Raji (cell line): ENCODE results near the gene PCNX1.

ENCODE experiments used
- POLR2A ChIP-seq: IDR thresholded peaks from 2 replicates; pipeline ENCODE4 v1.6.1; 2011; ENCODE audit warnings: low read depth, low read length, control low read depth; ENCODE audit not compliant: insufficient read depth

The PCNX1 gene

GRCh38 chr14:70972107-70972976 is 65.1 kb downstream of the PCNX1 start:
- no peak for TF ChIP-seq POLR2A

- TF ChIP-seq POLR2A = no peak
Measured at GRCh38 chr14:70976591-70976990, 69.3 kb downstream of the PCNX1 start.

- no peak for TF ChIP-seq POLR2A
Measured at GRCh38 chr14:70981000-70981952, 74.0 kb downstream of the PCNX1 start.

- no peak for TF ChIP-seq POLR2A
Measured at GRCh38 chr14:70982200-70982599, 74.9 kb downstream of the PCNX1 start.

GRCh38 chr14:70987041-70987440 is 79.8 kb downstream of the PCNX1 start:
- no peak for TF ChIP-seq POLR2A

- TF ChIP-seq POLR2A = no peak
Measured at GRCh38 chr14:70988452-70988851, 81.2 kb downstream of the PCNX1 start.

GRCh38 chr14:70993931-70994330 is 86.7 kb downstream of the PCNX1 start:
- no peak for TF ChIP-seq POLR2A

- TF ChIP-seq POLR2A = no peak
Measured at GRCh38 chr14:70995211-70995610, 88.0 kb downstream of the PCNX1 start.

GRCh38 chr14:70995671-70996070 is 88.4 kb downstream of the PCNX1 start:
- TF ChIP-seq POLR2A = no peak

GRCh38 chr14:70999117-70999516 is 91.9 kb downstream of the PCNX1 start:
- no peak for TF ChIP-seq POLR2A

GRCh38 chr14:71000091-71000490 is 92.8 kb downstream of the PCNX1 start:
- TF ChIP-seq POLR2A = no peak

GRCh38 chr14:71001742-71002141 is 94.5 kb downstream of the PCNX1 start:
- TF ChIP-seq POLR2A = no peak

GRCh38 chr14:71003156-71003555 is 95.9 kb downstream of the PCNX1 start:
- TF ChIP-seq POLR2A = no peak

- TF ChIP-seq POLR2A = no peak
Measured at GRCh38 chr14:71004481-71004880, 97.2 kb downstream of the PCNX1 start.

GRCh38 chr14:71005076-71005475 is 97.8 kb downstream of the PCNX1 start:
- TF ChIP-seq POLR2A = no peak

GRCh38 chr14:71006200-71006563 is 98.9 kb downstream of the PCNX1 start:
- no peak for TF ChIP-seq POLR2A
